Astrocyte of the spinal cord (primary cell): Measurements from ENCODE around the gene GALNT2.

Source experiments
- DNase-seq: peaks from one replicate; pipeline ENCODE4 v3.0.0; 2011; ENCODE audit warnings: low read depth, low spot score
- H3K4me3 ChIP-seq: 2 replicates; pipeline ENCODE4 v1.5.1; 2011; ENCODE audit warnings: low read depth, mild to moderate bottlenecking, low read length, moderate library complexity
- CTCF ChIP-seq: IDR thresholded peaks from 2 replicates; pipeline ENCODE4 v1.5.1; 2012; ENCODE audit warnings: low read depth, mild to moderate bottlenecking, low read length, inconsistent platforms
- in situ Hi-C: cut with HindIII; loops from 2 replicates; pipeline ENCODE4 v1.10.0; 2017; ENCODE audit warnings: low sequenced_read_pairs

GALNT2 gene

GRCh38 chr1:230189824-230190223 lies 122.8 kb downstream of the GALNT2 start:
- TF ChIP-seq CTCF = no peak
- in situ Hi-C loops = no loop called here
- H3K4me3 ChIP-seq = no peak overlapping the region
- DNase-seq = no peak

GRCh38 chr1:230191079-230191804 lies 124.2 kb downstream of the GALNT2 start:
- H3K4me3 ChIP-seq = no peak overlapping the region
- in situ Hi-C loops = no loop called here
- TF ChIP-seq CTCF = no peak
- DNase-seq = peak; percentile 58

GRCh38 chr1:230191855-230192254 lies 124.8 kb downstream of the GALNT2 start:
- TF ChIP-seq CTCF = no peak
- no peak overlapping the region for H3K4me3 ChIP-seq
- DNase-seq = no peak
- in situ Hi-C loops = no loop called here

GRCh38 chr1:230194525-230194924 lies 127.5 kb downstream of the GALNT2 start:
- H3K4me3 ChIP-seq = no peak overlapping the region
- DNase-seq = no peak
- in situ Hi-C loops = no loop called here
- TF ChIP-seq CTCF = no peak

GRCh38 chr1:230195199-230195598 lies 128.2 kb downstream of the GALNT2 start:
- in situ Hi-C loops = no loop called here
- DNase-seq = no peak
- H3K4me3 ChIP-seq = no peak overlapping the region
- no peak for TF ChIP-seq CTCF

GRCh38 chr1:230196077-230196476 lies 129.0 kb downstream of the GALNT2 start:
- no peak for TF ChIP-seq CTCF
- in situ Hi-C loops = no loop called here
- DNase-seq = no peak
- no peak overlapping the region for H3K4me3 ChIP-seq
